Measurements from ENCODE around the gene TPPP3. TPM values are rescaled to one million over a fixed set of nuclear protein-coding genes. Genes with fewer than 3 reads are reported as not detected.

The TPPP3 gene
- total RNA-seq, 4 donors from 2014 or later: 32.0 to 116 (median 41.3) TPM

DNA sequence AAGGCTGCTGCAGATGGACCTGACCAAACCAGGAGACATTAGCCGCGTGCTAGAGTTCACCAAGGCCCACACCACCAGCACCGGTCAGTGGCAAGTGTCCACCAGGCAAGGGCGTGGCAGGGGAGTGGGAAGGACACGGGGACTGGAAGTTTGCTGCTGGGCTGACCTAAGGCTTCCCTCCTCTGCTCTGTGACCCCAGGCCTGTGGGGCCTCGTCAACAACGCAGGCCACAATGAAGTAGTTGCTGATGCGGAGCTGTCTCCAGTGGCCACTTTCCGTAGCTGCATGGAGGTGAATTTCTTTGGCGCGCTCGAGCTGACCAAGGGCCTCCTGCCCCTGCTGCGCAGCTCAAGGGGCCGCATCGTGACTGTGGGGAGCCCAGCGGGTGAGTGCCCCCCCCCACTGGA lies 42.5 kb upstream of the TPPP3 start:
- DNase-seq (ENCODE audit: extremely low spot score): no peak
- Histone ChIP-seq H3K4me1 (peaks cover 4 to 22% (median 12%) of the 10 kb centered on the region in 4 donors), H3K36me3 (peaks cover 18 to 57% (median 47%) of the 10 kb centered on the region in 4 donors), H3K9me3 (no peaks in the 10 kb centered on the region), H3K27me3 (peaks cover 0 to under 1% (median 0%) of the 10 kb centered on the region in 4 donors), H3K4me3 (no peak overlapping the region), H3K27ac (replicated peaks in 1 of 4) (no peak overlapping the region)
- WGBS: 100% methylated on average over 7 of the region's 16 CpGs
- TF ChIP-seq POLR2AphosphoS5 (IDR thresholded peaks at IDR 0.05) (no peak), EP300 (IDR thresholded peaks at IDR 0.05) (no peak), POLR2A (IDR thresholded peaks at IDR 0.05; ENCODE audit: low read depth) (no peak)
- TF ChIP-seq, protein P1, sequence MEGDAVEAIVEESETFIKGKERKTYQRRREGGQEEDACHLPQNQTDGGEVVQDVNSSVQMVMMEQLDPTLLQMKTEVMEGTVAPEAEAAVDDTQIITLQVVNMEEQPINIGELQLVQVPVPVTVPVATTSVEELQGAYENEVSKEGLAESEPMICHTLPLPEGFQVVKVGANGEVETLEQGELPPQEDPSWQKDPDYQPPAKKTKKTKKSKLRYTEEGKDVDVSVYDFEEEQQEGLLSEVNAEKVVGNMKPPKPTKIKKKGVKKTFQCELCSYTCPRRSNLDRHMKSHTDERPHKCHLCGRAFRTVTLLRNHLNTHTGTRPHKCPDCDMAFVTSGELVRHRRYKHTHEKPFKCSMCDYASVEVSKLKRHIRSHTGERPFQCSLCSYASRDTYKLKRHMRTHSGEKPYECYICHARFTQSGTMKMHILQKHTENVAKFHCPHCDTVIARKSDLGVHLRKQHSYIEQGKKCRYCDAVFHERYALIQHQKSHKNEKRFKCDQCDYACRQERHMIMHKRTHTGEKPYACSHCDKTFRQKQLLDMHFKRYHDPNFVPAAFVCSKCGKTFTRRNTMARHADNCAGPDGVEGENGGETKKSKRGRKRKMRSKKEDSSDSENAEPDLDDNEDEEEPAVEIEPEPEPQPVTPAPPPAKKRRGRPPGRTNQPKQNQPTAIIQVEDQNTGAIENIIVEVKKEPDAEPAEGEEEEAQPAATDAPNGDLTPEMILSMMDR (IDR thresholded peaks at IDR 0.05): no peak
- intact Hi-C loops (cut with DNase I): no loop called here

GRCh38 chr16:67433131-67433719 lies 39.9 kb upstream of the TPPP3 start:
- Histone ChIP-seq H3K9me3 (no peaks in the 10 kb centered on the region), H3K27me3 (peaks cover 0 to 24% (median 0%) of the 10 kb centered on the region in 4 donors), H3K4me3 (no peak overlapping the region), H3K27ac (replicated peaks in 1 of 4) (no peak overlapping the region), H3K4me1 (peaks cover 10 to 37% (median 26%) of the 10 kb centered on the region in 4 donors), H3K36me3 (peaks cover 5 to 31% (median 24%) of the 10 kb centered on the region in 4 donors)
- intact Hi-C loops (cut with DNase I): loop anchor here (2.0 kb wide), 1 partner anchor 32 kb away; no protein-coding TSS in a partner anchor
- DNase-seq (ENCODE audit: extremely low spot score): no peak
- 90% methylated on average over 3 of the region's 5 CpGs for WGBS
- TF ChIP-seq EP300 (IDR thresholded peaks at IDR 0.05) (no peak), POLR2AphosphoS5 (IDR thresholded peaks at IDR 0.05) (no peak), POLR2A (IDR thresholded peaks at IDR 0.05; ENCODE audit: low read depth) (no peak)
- TF ChIP-seq, protein P1 (IDR thresholded peaks at IDR 0.05): no peak

- intact Hi-C loops (cut with DNase I): loop anchor here (2.0 kb wide), 1 partner anchor 32 kb away; no protein-coding TSS in a partner anchor
- Histone ChIP-seq H3K27ac (replicated peaks in 1 of 4) (no peak overlapping the region), H3K4me3 (no peak overlapping the region), H3K36me3 (peaks cover 0 to 24% (median 17%) of the 10 kb centered on the region in 4 donors), H3K4me1 (peaks cover 10 to 43% (median 30%) of the 10 kb centered on the region in 4 donors), H3K27me3 (peaks cover 0 to 29% (median 0%) of the 10 kb centered on the region in 4 donors), H3K9me3 (no peaks in the 10 kb centered on the region)
- no peak for TF ChIP-seq EP300 (IDR thresholded peaks at IDR 0.05)
- TF ChIP-seq POLR2A (IDR thresholded peaks at IDR 0.05; ENCODE audit: low read depth): no peak
- TF ChIP-seq, protein P1 (IDR thresholded peaks at IDR 0.05): no peak
- DNase-seq (ENCODE audit: extremely low spot score): no peak
- WGBS: 84% methylated on average over 5 of the region's 5 CpGs
Measured at GRCh38 chr16:67432506-67432890, 39.2 kb upstream of the TPPP3 start.

DNA sequence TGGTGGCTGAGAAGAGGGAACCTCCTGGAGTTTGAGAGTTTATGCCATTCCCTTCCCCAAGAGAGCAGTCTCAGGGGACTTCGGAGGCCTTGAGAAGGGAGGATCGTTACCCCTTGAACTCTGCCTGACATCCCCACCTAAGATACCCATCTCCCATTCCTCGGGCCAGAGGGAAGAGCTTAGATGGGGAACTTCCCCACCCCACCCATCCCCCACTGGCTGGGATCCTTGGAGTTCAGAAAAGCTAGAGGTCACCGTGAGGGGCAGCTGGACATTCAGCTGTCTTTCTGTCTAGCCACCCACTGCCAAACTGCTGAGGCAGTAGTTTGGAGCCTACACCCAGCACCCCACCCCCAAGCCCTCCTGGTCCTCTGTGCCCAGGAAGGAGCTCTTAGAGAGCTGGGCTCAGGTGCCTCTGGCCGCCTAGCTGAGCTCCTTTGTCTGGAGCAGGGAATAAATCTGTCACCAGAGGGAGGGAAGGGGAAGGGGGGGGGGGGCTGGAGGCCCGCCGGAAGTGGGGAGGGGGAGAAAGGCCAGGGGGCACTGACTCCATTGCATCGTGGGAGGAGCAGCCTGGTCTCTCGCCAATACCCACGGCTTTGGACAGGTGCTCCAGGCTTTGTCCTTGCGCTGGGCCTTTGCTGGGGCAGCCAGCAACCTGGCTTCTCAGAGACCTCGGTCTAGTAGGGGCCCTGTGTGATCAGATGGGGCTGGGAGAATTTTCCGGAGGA lies 38.6 kb upstream of the TPPP3 start:
- H3K4me3 ChIP-seq: peak overlapping the region; percentile 56 to 66 (median 59)
- WGBS: 50% methylated on average over 12 of the region's 13 CpGs
- TF ChIP-seq POLR2A (IDR thresholded peaks at IDR 0.05; ENCODE audit: low read depth): no peak
- TF ChIP-seq, protein P1 (IDR thresholded peaks at IDR 0.05): no peak
- no peak for TF ChIP-seq POLR2AphosphoS5 (IDR thresholded peaks at IDR 0.05)
- no peak for TF ChIP-seq EP300 (IDR thresholded peaks at IDR 0.05)
- no peak for DNase-seq (ENCODE audit: extremely low spot score)
- peaks cover 0 to 32% (median 0%) of the 10 kb centered on the region in 4 donors for H3K27me3 ChIP-seq
- H3K9me3 ChIP-seq: no peaks in the 10 kb centered on the region
- peaks cover 10 to 43% (median 30%) of the 10 kb centered on the region in 4 donors for H3K4me1 ChIP-seq
- intact Hi-C loops (cut with DNase I): loop anchor here (2.0 kb wide), 1 partner anchor 33 kb away; no protein-coding TSS in a partner anchor
- H3K27ac ChIP-seq (replicated peaks in 1 of 4): peak overlapping the region in 1 of 4 donors; percentile 36
- peaks cover 0 to 19% (median 12%) of the 10 kb centered on the region in 4 donors for H3K36me3 ChIP-seq

Data from esophagus muscularis mucosa (tissue), 4 donors.